Lung (tissue), 12 donors: ENCODE data around the gene CPSF4L. TPM values are rescaled to one million over a fixed set of nuclear protein-coding genes. Genes with fewer than 3 reads are reported as not detected.

Experiments used
- ATAC-seq: fragments of 200-7000 bp; cut with Tn5 transposase; one replicate; pipeline ENCODE4 v1.9.1; 2020; ENCODE audit warnings: moderate number of reproducible peaks; ENCODE audit not compliant: insufficient read depth, low FRiP score
- DNase-seq, 3 donors: peaks; one replicate each; pipeline ENCODE4 v3.0.0-alpha.2; 2013 to 2017
- H3K27ac ChIP-seq, 2 donors: one replicate each; pipeline ENCODE4 v1.5.1; 2013; ENCODE audit warnings: mild to moderate bottlenecking in 2 of 2, moderate library complexity in 2 of 2, control low read depth in 1 of 2, inconsistent platforms in 1 of 2, low read depth in 1 of 2, low read length in 1 of 2
- H3K27me3 ChIP-seq, 3 donors: one replicate each; pipeline ENCODE4 v1.5.1; 2013; ENCODE audit warnings: low read length in 2 of 3; ENCODE audit not compliant: control insufficient read depth in 3 of 3, insufficient read depth in 3 of 3
- H3K36me3 ChIP-seq, 4 donors: one replicate each; pipeline ENCODE4 v1.5.1; 2013; ENCODE audit warnings: low read length in 4 of 4, mild to moderate bottlenecking in 1 of 4, moderate library complexity in 1 of 4; ENCODE audit not compliant: control insufficient read depth in 4 of 4, insufficient read depth in 4 of 4
- H3K4me1 ChIP-seq, 5 donors: one replicate each; pipeline ENCODE4 v1.5.1; 2013; ENCODE audit warnings: low read length in 5 of 5, mild to moderate bottlenecking in 2 of 5, moderate library complexity in 1 of 5; ENCODE audit not compliant: control insufficient read depth in 5 of 5, insufficient read depth in 5 of 5
- H3K4me3 ChIP-seq: one replicate; pipeline ENCODE4 v1.5.1; 2013; ENCODE audit warnings: mild to moderate bottlenecking, control low read depth, moderate library complexity
- H3K9ac ChIP-seq, 2 donors: one replicate each; pipeline ENCODE4 v1.5.1; 2013; ENCODE audit warnings: low read length in 2 of 2, control low read depth in 1 of 2; ENCODE audit not compliant: insufficient read depth in 1 of 2
- H3K9me3 ChIP-seq, 4 donors: one replicate each; pipeline ENCODE4 v1.5.1; 2013; ENCODE audit warnings: low read length in 3 of 4, mild to moderate bottlenecking in 1 of 4, moderate library complexity in 1 of 4; ENCODE audit not compliant: control insufficient read depth in 4 of 4, insufficient read depth in 3 of 4
- CTCF ChIP-seq: IDR thresholded peaks from 2 replicates; pipeline ENCODE4 v1.5.1; 2012; ENCODE audit warnings: mild to moderate bottlenecking; ENCODE audit errors: control extremely low read depth, extremely low read depth
- WGBS, 2 donors: extraction: QIAGEN DNeasy Blood & Tissue Kit; methylation state at CpG; one replicate each; pipeline ENCODE4 v1.1.7; 2013; 5-methylcytosine and 5-hydroxymethylcytosine counted together
- polyA plus RNA-seq, 2 donors: library from polyadenylated mRNA; stranded (reverse); fragments of 200-250 nt; gene quantifications; one replicate each; pipeline ENCODE4 v1.2.1, GENCODE V29; 2013
- total RNA-seq, 2 donors: library from RNA; depleted of rRNA in 1 of 2; stranded (reverse); fragments of >200 nt in 1 of 2; gene quantifications; one replicate each; pipeline ENCODE4 v1.2.1, GENCODE V29; 2014 to 2021
- donor health status: control.
- donor health status: control.
- donor health status: Bipolar disorder and iron deficiency.
- donor health status: healthy.
- donor health status: DM: yes; HTN: yes; CAD: no.

CPSF4L gene
- total and polyA plus RNA-seq, 4 donors, result not detected

- peaks cover 28 to 69% (median 46%) of the 10 kb centered on the region in 5 donors for H3K4me1 ChIP-seq
- H3K27ac ChIP-seq, result peak overlapping the region; percentile 88 to 95
- TF ChIP-seq CTCF, result no peak
- 28 to 39% methylated on average over 8 of the region's 8 CpGs for WGBS, 2 donors
- no peak overlapping the region for H3K9ac ChIP-seq
- DNase-seq, result no peak
- H3K9me3 ChIP-seq, result no peaks in the 10 kb centered on the region
- ATAC-seq, result peak; percentile 87
- no peaks in the 10 kb centered on the region for H3K27me3 ChIP-seq
- H3K36me3 ChIP-seq, result peaks cover 0 to 19% (median 6%) of the 10 kb centered on the region in 4 donors
- H3K4me3 ChIP-seq, result no peak overlapping the region
Observed at GRCh38 chr17:73291260-73291801, 29.7 kb upstream of the CPSF4L start.

GRCh38 chr17:73290399-73291259 lies 28.9 kb upstream of the CPSF4L start:
- TF ChIP-seq CTCF, result no peak
- Histone ChIP-seq H3K9ac (no peak overlapping the region), H3K9me3 (no peaks in the 10 kb centered on the region), H3K36me3 (peaks cover 1 to 25% (median 10%) of the 10 kb centered on the region in 4 donors), H3K27me3 (no peaks in the 10 kb centered on the region), H3K4me3 (no peak overlapping the region), H3K4me1 (peaks cover 28 to 72% (median 46%) of the 10 kb centered on the region in 5 donors), H3K27ac (peak overlapping the region; percentile 88 to 95)
- DNase-seq (no peak), ATAC-seq (no peak)
- WGBS, 2 donors, result 52 to 69% methylated on average over 16 of the region's 16 CpGs

GRCh38 chr17:73289549-73290254 lies 28.0 kb upstream of the CPSF4L start:
- DNase-seq (no peak), ATAC-seq (no peak)
- no peak overlapping the region for H3K9ac ChIP-seq
- H3K27ac ChIP-seq, result peak overlapping the region; percentile 62 to 88
- H3K9me3 ChIP-seq, result no peaks in the 10 kb centered on the region
- peaks cover 7 to 32% (median 17%) of the 10 kb centered on the region in 4 donors for H3K36me3 ChIP-seq
- peaks cover 28 to 72% (median 50%) of the 10 kb centered on the region in 5 donors for H3K4me1 ChIP-seq
- TF ChIP-seq CTCF, result no peak
- H3K27me3 ChIP-seq, result no peaks in the 10 kb centered on the region
- WGBS, 2 donors, result 74 to 82% methylated on average over 7 of the region's 7 CpGs
- H3K4me3 ChIP-seq, result no peak overlapping the region
